A204.1 (cell line): ENCODE results near the gene XXYLT1.

ENCODE experiments used
- FAIRE-seq: peaks from 2 replicates; lab custom pipeline; 2012; peaks lifted over from hg19 to GRCh38; lab: Jason Lieb, UNC

XXYLT1 gene

DNA sequence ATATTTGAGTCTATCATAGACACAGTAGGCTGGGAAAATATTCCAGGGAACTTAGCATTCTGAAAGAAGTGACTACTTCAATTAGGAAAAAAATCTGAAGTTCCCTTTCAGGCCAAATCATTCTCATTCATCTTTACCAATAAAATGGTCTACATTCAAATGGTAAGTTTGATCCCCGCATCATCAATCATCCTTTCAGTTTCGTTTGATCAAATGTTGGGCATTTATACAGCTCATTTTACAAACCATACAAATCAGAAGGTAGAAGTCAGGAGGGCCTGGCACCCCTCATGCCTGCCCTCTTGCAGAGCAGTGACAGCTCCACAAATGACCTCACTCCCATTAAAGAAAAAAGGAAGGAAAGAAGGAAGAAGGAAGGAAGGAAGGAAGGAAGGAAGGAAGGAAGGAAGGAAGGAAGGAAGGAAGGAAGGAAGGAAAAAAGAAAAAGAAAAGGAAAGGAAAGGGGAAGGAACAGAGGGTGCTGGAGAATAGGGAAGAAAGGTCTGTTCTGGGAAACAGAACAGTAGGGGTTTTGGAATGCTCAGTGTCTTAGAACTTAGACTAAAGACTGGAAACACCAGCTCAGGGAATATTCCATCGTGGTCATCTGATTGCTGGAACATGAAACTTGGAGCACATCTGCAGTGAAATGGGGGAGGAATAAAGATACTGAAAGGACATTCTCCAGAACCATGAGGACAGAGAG lies 86.1 kb downstream of the XXYLT1 start:
- no peak for FAIRE-seq

DNA sequence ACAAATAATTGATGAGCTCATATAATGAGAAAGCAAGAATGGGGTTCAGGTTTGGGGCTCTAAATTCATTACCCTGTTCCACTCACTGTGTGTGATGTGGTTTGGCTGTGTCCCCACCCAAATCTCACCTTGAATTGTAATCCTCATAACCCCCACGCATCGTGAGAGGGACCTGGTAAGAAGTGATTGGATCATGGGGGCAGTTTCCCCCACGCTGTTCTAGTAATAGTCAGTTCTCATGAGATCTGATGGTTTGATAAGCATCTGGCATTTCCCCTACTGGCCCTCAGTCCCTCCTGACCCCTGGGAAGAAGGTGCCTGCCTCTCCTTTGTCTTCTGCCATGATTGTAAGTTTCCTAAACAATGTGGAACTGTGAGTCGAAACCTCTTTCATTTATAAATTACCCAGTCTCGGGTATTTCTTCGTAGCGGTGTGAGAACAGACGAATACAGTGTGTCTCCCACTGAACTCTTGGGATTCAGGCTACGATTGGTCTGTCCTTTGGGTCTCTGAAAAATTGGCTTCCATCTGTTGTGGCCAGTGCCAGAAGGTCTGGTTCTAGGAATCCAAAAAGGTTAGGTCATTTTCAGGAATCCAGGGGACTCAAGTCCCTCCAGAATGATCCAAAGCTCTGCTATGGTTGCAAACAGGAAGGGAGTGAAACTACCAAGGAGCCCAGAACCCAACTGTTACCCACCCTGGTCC lies 87.7 kb downstream of the XXYLT1 start:
- FAIRE-seq, result no peak

DNA sequence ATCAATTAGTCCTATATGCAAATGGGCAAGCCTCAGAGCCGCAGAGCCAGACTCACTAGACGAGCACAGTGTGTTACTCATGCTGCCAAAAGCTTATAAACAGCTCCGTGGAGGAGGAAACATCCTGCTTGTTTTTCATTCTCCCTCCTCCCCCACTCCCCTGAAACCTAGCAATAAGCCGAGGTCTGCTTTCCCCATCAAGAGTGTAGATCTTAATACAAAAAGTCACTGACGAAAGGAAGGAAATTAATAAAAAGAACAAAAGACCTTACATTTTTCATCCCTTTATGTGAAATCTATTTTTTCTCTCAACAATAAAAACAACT lies 88.5 kb downstream of the XXYLT1 start:
- FAIRE-seq, result no peak

DNA sequence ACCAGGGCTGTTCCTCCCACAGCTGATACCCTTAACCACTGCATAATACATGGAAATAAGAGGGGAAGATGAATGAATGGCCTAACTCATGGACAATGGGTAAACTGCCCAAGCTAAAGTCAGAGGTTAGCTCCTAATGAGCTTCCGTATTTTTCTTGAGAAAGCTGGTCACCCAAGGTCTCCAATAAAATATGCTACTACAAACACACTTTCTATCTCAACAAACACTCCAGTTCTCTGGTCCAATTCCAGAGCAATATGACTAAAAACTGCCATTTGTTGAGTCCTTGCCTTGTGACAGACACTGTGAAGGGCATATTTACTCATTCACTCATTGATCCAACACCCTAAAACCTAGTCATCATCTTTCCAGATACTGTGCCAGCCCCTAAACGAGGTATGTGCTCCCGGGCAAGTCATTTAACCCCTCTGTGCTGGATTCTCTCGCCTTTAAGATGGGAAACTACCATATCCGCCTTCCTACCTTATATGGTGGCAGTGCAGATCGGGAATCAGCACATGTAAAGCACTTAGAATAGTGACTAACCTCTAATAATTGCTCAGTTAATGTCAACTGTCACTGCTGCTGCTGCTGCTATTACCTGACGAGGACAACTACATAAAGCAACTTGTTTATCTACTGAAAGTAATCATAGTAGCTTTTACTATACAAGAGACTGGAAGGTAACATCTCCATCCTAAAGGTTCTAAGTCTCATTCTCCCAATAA lies 89.1 kb downstream of the XXYLT1 start:
- no peak for FAIRE-seq

DNA sequence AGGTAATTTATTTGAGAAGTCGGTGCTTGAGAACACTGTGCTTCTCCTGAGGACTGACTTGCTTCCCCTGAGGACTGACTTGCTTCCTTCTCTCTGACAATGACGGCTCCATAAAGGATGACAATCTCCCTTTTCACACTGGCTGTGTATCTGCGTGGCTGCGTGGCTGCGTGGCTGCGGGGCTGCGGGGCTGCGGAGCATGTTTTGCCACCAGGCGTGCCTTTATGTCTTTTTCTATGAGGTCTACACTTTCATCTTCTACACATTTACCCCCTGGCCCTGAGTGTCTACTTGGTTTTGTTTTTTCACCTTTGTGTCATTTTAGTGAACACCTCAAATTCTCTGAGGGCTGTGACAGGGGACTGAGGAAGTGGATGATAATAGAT lies 89.9 kb downstream of the XXYLT1 start:
- no peak for FAIRE-seq

DNA sequence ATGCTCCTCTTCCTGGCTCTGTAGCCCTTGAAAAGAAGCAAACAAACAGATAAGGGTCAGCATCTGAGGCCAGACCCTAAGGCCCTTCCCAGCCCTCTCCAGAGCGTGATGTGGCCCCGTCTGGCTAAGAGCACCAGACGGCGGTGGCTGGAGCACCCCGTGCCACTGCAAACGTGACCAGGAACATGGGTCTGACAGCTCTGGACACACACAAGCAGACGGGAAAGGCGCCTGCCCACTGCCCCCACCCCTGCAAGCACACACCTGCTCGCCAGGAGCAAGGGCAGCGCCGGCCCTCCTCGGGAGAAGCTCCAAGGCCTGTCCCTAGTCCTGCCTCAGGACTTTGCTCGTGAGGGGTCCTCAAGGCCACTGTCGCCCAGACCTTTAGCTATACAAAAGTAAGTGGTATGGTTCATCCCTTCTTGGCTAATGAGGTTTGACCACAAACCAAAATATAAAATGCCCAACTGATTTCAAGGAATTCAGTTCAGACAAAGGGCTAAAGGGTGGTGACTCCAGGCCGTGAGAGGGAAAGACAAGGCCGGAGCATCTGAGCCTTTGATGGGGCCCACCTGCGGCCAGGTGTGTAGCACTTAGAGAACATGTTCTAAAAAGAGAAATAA lies 90.4 kb downstream of the XXYLT1 start:
- no peak for FAIRE-seq

DNA sequence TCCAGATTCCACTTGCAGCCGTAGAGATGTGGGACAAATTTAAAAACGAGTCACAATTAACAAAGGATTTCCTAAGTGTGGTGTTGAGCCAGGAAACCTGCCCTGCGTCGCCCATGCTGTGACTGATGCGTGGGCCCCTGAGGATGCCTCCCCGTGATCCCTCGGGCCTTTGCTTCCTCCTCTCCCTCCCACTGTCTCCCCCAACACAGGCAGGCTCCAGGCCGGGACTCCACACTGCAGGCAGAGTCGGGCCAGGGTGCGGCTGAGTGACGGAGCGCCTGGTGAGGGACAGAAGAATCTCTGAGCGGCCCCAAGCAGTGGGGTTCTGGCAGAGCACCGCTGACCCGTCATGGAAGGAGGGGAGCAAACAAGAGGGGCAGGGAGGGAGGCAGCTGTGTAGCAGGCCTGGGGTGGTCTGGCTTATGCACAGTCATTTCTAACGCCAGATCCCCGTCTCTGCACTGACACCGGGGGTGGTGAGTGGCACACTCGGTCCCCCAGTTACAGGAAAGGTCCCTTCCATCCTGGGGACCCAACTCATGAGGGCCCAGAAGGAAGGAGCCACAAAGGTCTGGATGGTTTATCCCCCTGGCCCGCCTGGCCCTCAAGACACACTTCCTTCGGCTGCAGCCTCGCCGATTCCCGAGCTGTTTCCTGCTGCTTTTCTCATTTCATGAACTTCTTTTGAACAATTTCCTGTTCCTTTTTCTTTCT lies 91.0 kb downstream of the XXYLT1 start:
- no peak for FAIRE-seq

DNA sequence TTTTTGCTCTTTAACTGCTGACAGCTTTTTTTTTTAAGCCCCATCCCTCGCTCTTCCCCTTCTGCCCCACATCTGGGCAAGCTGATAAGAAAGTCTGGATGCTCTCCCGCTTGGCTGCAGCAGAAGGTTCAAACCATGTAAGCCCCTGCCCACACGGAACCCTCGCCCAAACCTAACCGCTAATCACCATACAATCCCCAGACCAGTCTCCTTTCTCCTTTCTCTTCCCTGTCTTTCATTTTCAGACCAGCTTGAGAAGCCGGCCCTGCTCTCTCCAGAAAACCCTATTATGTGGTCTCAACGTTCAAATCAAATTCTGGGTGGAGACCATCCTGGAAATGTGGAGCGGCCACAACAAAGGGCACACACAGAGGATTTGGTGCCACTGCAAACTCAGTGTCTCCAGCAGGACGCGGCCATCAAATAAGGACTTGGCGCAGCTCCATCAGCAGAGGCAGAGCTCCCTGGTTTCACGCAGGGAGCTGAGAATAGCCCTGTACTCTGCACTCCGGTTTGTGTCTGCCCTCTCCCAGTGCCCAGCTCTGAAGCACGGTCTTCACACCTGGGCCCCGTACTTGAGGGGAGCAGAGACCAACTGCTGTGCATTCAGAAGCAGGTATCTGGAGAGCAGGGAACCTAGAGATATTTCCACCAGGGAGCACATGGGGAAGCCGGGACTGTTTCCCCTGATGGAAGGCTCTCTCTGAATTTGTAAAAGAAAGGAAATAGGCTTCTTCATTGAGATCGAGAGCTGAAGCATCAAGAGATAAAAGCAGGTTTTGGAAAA lies 92.6 kb downstream of the XXYLT1 start:
- FAIRE-seq, result no peak

DNA sequence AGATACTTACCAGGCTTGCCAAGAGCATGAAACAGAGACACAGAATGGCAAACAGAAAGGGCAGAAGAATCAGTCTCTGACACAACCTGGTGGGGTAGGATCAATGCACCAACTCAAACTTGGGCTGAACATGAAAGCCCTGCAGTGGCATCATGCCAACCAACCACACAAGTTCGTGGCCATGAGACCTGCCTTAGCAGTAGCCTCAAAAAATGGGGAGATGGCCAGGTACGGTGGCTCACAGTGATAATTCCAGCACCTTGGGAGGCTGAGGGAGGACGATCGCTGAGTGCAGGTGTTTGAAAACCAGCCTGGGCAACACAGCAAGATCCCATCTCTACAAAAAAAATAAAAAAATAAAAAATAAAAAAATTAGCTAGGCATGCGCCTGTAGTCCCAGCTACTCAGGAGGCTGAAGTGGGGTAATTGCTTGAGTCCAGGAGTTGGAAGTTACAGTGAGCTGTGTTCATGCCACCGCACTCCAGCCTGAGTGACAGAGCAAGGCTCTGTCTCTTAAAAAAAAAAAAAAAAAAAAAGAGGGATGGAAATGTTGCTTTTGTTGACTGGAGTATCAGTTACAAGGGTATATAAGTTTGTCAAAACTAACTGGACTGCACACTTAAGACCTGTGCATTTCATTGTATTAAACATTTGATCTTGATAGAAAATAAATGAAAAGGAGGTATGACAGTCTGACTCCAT lies 93.4 kb downstream of the XXYLT1 start:
- FAIRE-seq, result no peak

DNA sequence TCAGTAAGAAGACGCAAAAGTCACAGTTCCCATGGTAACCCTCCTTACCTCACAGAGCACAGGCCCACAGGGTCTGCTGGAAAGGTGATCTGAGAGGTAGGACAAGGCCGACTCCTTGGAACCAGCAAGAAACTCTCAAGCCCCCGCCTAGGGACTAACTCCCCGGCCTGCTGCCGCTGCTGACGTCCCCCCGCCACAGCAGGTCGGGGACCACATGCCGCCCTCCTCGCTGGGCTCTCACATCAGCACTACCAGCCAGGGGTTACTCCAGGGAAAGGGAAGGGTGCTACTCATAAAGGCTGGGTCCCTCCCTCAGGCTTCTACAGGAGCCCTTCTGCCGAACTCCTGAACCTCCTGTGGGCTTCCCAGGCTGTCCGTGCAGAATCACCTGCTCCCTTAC lies 94.2 kb downstream of the XXYLT1 start:
- FAIRE-seq, result no peak

DNA sequence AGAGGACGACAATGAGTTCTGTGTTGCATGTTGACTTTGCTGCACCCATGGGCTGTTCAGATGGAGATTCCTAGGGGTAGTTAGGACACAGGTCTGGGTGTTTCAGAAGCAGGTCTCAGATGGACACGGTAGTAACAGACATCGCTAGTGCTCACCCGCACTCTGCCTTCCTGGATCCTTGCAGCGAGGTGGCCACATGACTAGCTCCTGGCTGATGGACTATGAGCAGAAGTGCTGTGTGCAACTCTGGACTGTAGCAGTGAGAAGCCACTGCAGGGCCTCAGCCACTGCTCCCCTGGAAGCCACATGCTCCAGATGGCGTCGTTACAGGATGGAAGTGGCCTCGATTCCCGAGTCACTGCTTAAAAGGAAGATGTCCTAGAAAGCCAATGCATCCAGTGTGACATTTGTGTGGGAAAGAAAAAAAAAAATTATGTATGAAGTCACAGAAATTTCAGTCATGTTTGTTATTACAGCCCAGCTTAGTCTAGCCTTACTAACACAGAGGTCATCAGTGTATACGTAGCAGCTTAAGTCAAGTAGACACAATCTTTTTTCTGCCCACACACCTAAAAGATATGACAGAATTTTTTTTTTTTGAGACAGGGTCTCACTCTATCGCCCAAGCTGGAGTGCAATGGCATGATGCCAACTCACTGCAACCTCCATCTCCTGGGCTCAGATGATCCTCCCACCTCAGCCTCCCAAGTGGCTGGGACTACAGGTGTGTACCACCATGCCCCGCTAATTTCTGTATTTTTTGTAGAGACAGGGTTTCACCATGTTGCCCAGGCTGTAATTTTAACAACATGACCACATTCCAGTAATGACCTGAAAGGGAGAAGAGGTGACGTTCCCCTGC lies 95.3 kb downstream of the XXYLT1 start:
- FAIRE-seq, result no peak

DNA sequence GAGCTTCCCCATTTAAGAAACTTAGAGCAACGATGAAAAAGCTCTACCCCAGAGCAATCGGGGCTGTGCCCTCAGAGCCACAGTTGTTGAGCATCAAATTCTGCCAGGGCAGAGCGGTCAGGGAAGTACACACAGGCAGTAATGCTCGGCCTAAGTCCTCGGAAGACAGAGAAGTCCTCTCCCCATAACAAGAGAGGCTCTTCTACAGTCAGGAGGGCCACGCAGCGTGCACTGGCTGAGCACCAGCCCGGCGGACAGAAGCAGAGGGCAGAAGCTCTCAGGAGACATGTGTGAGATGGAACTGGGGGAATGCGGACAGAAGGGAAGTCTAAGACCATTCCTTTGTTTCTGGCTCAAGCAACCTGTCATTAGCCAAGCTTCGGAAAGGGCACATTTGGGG lies 95.9 kb downstream of the XXYLT1 start:
- no peak for FAIRE-seq

DNA sequence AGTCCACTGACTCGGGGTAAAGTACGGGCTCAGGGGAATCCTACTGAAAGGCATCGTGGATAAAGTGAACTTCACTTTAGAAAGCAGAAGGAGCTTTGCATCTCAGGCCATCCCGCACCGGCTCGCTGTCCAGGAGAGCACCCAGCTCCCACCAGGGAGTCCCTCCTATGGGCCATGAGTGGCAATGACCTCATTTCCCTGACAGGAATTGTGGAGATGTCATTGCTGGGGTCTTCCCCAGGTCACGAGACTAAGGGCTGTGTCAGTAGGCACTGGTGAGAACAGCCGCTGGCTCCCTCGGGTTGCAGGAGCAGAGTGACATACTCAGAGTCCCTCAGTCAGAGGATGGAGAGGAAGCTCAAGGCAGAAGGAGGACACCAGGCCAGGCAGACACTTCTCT lies 97.3 kb downstream of the XXYLT1 start:
- no peak for FAIRE-seq

DNA sequence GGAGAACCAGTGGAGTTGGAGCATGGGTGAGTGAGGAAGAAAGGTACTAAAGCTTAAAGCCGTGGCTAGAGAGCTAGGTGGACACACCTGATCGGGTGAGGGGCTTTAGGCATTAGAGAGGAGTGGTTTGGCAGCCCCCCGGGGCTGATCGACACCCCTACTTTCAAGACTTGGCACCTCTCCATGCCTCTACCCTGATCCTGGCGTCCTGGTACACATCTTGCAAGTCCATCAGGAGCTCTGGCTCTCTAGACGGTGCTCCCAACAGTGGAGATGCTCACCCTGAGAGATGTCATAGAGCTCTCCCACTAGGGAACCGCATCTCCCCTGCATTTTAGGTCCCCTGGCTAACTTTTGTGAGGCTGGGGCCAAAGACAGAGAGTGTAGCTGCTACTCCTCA lies 98.1 kb downstream of the XXYLT1 start:
- FAIRE-seq, result no peak

DNA sequence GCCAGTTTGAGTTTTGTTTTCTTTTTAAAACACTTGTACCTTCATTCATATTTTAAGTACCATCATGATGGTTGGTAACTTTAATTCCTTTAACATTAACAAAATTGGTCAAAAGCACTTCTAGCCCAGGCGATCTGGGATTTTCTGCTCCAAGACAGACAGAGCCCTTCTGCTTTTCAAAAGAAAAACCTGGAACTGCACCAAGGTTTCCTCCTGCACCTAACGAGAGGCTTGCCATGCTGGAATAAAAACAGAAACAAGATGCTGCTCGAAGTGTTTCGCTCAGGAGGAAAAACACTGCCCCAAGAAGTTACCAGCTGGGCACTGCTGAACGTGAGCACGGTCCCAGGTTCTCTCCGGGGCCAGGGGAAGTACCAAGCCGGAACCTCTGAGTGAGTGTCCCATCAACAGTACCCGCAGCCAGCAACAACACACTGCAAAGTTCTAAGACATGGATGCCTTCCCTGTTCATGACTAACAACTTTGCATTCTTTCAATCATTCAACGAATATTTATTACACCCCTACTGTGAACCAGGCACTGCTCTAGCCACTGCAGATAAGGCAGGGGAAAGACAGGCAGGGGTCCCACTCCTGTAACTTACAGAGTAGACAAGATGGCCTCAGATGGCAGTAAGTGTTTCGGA lies 98.8 kb downstream of the XXYLT1 start:
- FAIRE-seq, result no peak

DNA sequence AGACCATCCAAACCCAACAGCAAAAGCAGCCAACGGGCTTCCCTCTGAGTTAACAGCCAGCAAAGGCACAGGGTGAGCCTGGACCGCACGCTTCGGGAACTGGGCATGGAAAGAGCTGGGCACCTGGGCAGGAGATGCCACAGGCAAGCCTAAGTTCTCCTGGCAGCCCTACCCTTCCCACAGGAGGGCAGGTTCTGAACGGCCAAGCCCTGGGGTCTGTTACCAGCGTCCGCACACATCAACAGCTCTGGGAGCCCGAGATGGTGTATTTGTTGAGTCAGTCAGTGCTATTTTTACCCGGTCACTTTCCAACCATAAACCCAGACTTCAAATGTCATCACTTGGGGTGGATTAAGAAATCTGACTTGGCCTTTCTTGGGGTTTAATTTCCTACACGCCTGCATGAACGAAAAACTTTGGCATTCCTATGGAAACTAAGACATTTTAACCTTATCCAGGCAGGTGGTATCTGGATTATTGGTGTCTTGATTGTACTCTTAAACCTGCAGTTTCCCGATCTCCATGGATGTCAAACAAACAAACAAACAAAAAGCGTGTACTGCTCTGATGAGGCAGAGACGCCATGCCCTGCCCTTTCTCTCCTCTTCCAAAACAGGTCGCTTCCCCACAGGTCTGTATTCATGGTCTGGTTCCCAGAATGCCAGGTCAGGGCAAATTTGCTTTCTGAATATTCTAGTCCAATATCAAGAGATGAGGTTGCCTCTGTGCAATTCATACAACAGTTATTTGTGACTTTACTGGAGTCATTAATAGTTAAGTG lies 99.7 kb downstream of the XXYLT1 start:
- FAIRE-seq, result no peak

DNA sequence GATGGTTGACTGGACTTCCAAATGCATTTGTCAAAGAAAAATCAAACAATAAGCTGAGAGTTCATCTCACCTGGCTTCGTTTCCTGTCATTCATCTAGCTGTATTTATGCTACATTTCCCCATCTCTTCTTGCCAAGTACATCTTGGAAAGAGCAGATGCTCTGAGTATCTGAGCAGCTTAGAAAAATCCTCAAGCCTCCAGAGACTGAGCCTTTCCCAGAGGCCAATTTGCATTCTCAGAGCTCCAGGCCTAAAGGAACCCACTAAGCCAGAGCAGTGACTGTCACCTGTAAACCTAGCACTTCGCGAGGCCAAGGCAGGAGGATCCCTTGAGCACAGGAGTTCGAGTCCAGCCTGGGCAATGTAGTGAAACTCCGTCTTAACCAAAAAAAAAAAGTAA lies 100.5 kb downstream of the XXYLT1 start:
- FAIRE-seq, result no peak

DNA sequence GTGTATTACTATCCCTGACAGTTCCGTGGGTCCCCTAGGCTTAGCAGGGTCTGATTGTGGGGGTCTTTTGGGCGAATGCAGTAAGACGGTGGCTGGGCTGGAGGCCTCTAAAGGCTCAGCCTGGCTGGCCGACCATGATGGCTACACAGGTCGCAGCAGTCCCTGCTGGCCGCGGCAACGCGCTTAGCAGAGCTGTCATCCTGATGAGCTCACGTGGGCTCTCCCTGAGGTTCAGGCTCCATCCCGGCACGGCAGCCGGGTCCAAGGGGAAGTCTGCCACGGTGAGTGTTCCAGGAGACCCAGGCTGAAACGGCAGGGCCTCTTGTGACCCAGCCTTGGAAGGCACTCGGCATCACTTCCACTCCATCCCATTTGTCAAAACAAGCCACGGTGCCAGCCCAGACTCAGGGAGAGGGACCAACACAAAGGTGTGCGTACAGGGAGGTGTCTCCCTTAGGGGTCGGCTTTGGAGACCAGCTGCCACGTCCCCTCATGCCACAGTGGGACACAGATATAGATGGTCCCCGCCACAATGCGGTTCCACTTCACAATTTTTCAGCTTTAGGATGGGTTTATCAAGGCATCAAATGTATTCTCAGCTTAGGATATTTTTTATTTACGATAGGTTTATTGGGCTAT lies 101.8 kb downstream of the XXYLT1 start:
- no peak for FAIRE-seq
